HG02973 (cell line): Measurements from ENCODE around the gene SPRY2.
A peak's percentile ranks its signal among the peaks of the same experiment; 100 is the strongest.
"Not testable (repeated sequence)": the region's sequence is repeated elsewhere in the genome, so short reads cannot be mapped to it uniquely, and the experiment has no call there.

Experiments
- ATAC-seq: cut with Tn5 transposase; IDR thresholded peaks from one replicate; pipeline ENCODE4 v1.9.1; 2021; ENCODE audit warnings: moderate library complexity; ENCODE audit not compliant: unreplicated experiment

SPRY2 gene

DNA sequence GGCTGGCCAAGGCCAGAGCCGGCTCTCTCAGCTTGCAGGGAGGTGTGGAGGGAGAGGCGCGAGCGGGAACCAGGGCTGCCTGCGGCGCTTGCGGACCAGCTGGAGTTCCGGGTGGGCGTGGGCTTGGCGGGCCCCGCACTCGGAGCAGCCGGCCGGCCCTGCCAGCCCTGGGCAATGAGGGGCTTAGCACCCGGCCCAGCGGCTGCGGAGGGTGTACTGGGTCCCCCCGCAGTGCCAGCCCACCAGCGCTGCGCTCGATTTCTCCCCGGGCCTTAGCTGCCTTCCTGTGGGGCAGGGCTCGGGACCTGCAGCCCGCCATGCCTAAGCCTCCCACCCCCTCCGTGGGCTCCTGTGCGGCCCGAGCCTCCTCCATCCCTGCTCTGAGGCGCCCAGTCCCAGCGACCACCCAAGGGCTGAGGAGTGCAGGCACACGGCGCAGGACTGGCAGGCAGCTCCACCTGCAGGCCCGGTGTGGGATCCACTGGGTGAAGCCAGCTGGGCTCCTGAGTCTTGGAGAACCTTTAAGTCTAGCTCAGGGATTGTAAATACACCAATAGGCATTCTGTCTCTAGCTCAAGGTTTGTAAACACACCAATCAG is 14.7 kb upstream of the SPRY2 start:
- ATAC-seq, result not testable (repeated sequence)

- ATAC-seq, result no peak
Observed at GRCh38 chr13:80348750-80349149, 7.8 kb upstream of the SPRY2 start.

GRCh38 chr13:80348314-80348713 is 7.4 kb upstream of the SPRY2 start:
- no peak for ATAC-seq

GRCh38 chr13:80345771-80346510 is 5.0 kb upstream of the SPRY2 start:
- no peak for ATAC-seq

DNA sequence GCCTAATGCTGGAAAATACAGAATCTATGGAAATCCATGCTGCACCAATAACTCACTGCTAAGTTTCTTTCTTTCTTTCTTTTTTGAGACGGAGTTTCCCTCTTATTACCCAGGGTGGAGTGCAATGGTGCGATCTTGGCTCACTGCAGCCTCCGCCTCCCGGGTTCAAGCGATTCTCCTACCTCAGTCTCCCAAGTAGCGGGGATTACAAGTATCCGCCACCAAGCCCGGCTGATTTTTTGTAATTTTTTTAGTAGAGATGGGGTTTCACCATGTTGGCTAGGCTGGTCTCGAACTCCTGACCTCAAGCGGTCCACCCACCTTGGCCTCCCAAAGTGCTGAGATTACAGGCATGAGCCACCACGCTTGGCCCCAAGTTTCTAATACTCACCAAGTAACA is 3.1 kb upstream of the SPRY2 start:
- ATAC-seq, result not testable (repeated sequence)

- ATAC-seq, result peak; percentile 53
Observed at GRCh38 chr13:80342471-80343371, 1.8 kb upstream of the SPRY2 start.

DNA sequence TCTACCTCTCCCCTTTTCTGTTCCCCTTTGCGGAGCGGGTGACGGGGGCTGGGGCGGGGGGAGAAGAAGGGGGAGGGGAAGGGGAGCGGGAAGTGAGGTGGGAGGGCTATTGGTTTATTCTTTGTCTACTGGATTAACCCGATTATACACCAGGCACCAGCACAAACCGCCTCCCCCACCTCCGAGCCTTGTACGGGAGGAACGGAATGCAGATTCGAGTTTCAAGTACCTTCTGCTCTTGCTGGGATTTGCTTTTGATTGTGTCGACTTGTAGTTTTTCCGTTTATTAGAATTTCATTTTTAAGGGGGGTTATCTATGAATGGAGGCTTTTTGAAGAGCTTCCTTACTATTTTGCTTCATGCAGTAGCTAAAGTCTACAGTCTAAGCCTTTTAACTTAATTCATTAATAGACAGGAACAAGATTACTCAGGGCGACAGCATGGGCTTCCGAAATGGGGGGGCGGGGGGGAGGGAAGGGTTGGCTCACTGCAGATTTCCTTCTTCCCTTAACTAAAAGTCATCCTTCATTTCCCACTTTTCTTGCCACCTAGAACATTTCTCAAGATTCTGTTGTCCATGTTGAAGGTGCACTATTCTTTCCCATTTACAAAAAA is 937 bp upstream of the SPRY2 start:
- ATAC-seq, result no peak

GRCh38 chr13:80340651-80341100 is 250 bp downstream of the SPRY2 start:
- ATAC-seq, result peak; percentile 19

DNA sequence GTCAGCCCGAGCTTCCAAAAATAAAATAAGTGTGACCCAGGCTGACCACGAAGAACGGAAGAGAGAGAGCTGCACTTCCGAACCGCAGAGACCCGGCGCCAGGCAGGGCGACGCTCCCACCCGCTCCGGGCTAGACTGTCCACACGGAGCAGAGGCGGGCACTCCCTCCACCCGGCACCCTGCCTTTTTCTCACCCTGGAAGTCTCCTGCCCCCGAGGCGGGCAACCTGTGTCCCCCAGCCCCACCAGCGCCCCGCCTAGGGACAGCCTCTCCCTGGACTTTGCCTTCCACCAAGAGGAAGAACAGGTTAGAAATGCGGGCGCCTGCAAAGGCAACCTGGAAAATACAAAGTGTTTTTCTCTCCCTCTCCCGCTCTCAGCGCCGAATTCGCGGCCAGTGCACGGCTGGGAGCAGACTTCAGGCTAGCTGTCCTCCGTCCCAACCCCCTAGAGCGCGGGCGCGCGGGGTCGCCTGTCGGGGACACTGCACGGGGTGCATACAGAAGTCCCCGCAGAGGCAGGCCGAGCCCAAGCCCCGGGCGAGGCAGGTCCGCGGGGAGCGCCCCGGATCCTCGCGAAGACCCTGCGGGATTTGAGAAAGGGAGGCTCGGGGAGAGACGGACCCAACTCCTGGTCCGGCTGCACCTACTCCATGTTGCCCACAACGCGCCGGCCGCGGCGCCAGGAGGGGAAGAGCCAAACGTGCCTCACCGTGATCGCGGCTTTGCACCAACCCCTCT is 845 bp downstream of the SPRY2 start:
- no peak for ATAC-seq

GRCh38 chr13:80339563-80339911 is 1.4 kb downstream of the SPRY2 start:
- no peak for ATAC-seq

DNA sequence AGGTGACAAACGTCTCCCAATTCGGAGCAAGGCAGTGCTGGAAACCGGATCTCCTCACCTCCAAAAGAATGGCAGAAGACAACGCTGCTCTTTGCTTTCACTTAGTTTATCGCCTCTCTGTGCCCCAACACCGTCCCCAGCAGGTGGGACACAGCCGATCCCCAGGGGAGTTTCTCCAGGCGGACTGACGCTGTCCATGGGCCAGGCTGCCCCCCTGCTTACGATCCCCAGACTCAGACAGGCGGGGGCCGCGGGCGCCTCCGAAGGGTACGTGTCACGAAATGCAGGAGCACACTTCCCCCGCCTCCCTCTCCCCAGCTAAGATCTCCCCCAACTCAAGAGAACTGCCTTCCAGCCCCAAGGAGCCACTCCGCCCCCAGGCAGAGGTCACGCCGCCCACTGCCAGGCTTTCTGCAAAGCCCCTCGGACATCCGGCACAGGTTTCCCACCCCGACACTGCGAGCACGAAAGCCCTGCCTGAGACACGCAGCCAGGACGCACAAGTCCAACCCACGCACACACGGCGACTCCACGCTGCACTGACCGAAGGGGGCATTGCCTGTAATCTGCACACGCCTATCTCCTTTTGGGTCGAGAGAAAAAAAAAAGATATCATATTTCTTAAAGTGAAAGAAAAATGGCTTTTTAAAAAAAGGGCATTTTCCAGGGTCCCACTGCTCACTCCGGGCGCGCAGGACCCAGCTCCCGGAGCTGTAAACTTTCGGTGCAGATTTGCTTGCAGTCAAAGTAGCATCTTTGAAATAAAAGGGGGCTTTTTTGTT is 2.0 kb downstream of the SPRY2 start:
- ATAC-seq, result no peak

DNA sequence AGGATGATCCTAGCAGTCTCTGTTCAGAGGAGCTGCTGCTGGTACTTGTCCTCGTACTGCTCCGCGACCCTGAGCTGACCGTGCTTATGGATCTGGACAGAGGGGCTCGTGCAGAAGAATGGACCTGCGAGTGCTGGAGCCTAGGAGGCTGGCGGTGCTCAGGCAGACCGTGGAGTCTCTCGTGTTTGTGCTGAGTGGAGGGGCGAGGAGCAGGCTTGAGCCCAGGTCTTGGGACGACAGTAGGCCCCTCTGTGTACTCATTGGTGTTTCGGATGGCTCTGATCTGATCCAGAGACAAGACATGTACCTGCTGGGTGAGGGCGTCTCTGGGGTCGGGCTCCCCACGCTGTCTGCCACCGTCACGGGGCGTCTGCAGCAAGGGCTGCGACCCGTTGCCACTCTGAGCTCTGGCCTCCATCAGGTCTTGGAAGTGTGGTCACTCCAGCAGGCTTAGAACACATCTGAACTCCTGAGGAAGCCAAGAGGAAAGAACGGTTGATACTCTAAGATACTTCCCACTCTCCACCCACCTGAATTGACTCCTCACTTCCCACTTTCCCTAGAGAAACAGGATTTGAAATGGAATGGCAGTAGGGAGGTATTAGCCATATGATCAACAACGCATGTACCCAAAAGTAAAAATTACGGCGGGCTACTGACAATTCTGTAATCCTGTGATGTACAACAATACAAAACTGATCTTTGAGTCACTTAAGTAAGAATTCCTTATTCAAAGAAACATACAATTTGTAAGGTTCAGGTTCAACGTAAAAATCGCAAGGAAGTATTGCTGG is 3.4 kb downstream of the SPRY2 start:
- ATAC-seq, result no peak

DNA sequence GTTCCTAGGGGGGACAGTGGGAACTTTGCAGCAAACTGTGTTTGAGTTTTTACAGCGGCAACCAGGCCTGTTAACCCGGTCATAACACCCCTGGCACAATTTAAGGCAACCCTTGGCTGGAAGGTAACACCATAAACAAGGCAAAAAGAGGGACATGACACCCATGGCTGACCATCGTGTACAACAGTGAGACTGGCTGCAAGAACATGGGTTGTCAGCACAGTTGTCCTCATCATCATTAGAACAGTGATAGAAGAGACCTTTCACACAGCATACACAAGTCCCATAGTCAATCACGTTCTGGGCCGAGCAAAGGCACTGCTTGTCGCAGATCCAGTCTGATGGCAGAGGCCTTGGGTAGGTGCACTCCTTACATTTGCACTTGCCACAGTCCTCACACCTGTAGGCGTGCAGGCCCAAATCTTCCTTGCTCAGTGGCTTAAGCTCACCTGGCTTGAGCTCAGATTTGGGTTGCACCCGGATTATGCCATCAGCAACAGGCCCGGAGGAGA is 4.1 kb downstream of the SPRY2 start:
- ATAC-seq, result no peak

GRCh38 chr13:80336370-80336769 is 4.6 kb downstream of the SPRY2 start:
- no peak for ATAC-seq

GRCh38 chr13:80334597-80335260 is 6.2 kb downstream of the SPRY2 start:
- ATAC-seq, result no peak

DNA sequence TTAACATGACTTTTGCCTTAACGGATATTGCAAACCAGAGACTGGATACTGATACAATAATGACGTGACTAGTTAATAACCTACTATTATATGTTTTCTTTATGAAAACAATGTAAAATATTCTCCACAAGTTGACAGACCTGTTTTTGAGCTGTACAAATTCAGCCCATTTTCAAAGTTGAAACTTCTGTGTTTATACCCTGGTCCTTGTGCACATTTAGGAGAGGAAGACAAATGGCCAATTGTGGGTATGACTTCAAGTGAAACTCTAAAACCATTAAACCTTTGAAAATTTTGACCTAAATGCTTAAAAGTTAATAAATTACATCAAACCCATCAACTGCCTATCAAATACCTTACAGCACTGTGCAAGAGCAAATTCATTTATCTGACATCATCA is 8.9 kb downstream of the SPRY2 start:
- no peak for ATAC-seq

GRCh38 chr13:80329250-80329649 is 11.7 kb downstream of the SPRY2 start:
- ATAC-seq, result no peak

DNA sequence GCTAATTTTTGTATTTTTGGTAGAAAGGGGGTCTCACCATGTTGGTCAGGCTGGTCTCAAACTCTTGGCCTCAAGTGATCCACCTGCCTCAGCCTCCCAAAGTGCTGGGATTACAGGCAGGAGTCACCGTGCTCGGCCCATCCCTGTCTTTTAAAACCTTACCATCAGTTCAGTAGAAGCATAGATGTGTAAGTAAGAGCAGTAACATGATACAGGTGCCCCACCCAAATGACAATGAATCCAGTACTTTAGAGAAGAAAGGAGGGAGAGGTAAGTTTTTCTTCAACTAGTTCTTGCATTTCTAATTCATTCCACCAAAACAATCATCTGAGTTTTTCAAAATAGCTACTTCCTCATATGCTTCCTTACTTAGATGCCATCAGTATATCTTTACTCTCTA is 21.9 kb downstream of the SPRY2 start:
- ATAC-seq, result no peak
